GM10266 (cell line): ENCODE results near the gene L1CAM.
A peak's percentile ranks its signal among the peaks of the same experiment; 100 is the strongest.

Experiments used
- DNase-seq: peaks from one replicate; pipeline ENCODE4 v3.0.0; 2012; ENCODE audit errors: extremely low spot score
- TF ChIP-seq, protein P1 (sequence below): IDR thresholded peaks from 2 replicates; pipeline ENCODE4 v1.5.1; 2012; ENCODE audit warnings: mild to moderate bottlenecking, low read depth; ENCODE audit not compliant: control insufficient read depth, insufficient read depth; ENCODE audit errors: missing control alignments

L1CAM gene

DNA sequence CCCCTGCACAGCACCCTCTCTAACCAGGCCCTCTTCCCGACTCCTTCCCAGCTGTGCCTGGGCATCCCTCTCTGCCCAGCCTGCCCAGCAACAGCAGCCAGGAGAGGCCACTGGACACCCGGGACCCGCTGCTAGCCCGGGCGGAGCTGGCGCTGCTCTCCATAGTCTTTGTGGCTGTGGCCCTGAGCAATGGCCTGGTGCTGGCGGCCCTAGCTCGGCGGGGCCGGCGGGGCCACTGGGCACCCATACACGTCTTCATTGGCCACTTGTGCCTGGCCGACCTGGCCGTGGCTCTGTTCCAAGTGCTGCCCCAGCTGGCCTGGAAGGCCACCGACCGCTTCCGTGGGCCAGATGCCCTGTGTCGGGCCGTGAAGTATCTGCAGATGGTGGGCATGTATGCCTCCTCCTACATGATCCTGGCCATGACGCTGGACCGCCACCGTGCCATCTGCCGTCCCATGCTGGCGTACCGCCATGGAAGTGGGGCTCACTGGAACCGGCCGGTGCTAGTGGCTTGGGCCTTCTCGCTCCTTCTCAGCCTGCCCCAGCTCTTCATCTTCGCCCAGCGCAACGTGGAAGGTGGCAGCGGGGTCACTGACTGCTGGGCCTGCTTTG lies 19.6 kb upstream of the L1CAM start:
- TF ChIP-seq, protein P1, sequence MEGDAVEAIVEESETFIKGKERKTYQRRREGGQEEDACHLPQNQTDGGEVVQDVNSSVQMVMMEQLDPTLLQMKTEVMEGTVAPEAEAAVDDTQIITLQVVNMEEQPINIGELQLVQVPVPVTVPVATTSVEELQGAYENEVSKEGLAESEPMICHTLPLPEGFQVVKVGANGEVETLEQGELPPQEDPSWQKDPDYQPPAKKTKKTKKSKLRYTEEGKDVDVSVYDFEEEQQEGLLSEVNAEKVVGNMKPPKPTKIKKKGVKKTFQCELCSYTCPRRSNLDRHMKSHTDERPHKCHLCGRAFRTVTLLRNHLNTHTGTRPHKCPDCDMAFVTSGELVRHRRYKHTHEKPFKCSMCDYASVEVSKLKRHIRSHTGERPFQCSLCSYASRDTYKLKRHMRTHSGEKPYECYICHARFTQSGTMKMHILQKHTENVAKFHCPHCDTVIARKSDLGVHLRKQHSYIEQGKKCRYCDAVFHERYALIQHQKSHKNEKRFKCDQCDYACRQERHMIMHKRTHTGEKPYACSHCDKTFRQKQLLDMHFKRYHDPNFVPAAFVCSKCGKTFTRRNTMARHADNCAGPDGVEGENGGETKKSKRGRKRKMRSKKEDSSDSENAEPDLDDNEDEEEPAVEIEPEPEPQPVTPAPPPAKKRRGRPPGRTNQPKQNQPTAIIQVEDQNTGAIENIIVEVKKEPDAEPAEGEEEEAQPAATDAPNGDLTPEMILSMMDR, result no peak
- no peak for DNase-seq

DNA sequence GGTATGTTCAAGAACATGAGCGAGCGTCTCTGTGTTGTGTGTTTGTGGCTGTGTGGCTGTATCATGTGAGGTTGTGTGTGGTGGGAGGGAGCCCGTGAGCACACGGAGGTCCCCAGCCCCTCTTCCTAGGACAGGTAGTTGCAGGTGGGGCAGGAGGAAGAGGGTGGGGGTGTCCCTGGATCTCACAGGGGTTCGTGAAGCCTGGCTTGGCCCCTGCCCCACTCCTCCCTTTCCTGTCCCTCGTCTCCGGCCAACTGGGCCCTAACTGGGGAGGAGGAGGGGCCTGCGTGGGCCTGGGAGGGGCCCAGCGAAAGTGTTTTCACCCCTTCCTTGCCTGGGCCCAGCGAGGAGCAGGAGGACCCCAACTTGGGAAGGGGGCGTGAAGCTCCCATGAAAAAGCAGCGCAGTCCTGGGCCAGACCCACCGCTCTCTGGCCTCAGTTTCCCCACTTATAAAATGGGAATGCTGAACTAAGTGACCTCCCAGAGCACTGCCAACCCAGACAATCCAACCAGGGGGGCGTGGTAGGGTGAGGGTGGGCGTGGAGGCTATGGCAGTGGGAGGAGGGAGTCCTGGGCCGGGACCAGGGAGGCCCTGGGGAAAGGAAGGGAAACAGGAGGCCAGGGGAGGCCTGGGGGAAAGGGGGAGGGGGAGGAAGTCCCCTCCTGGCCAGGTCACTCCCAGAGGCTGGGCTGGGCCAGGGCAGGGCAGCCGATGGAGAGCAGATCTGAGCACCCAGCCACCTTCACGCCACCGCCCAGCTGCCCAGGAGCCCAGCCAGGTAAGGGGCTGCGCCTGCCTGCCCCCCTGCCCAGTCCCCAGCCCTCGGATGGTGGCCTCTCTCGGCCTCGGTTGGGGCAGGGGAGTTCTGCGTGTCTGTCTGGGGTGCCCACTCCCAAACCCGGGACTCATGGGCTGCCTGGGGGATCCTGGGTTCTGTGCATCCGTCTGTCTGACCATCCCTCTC lies 18.3 kb upstream of the L1CAM start, which contains the start of gene AVPR2:
TSS of gene AVPR2 (plus strand) at position 683 of the 967 bp plus-strand sequence. CDS start 473 bp downstream, outside the sequence.
- TF ChIP-seq, protein P1, result no peak
- DNase-seq, result no peak

DNA sequence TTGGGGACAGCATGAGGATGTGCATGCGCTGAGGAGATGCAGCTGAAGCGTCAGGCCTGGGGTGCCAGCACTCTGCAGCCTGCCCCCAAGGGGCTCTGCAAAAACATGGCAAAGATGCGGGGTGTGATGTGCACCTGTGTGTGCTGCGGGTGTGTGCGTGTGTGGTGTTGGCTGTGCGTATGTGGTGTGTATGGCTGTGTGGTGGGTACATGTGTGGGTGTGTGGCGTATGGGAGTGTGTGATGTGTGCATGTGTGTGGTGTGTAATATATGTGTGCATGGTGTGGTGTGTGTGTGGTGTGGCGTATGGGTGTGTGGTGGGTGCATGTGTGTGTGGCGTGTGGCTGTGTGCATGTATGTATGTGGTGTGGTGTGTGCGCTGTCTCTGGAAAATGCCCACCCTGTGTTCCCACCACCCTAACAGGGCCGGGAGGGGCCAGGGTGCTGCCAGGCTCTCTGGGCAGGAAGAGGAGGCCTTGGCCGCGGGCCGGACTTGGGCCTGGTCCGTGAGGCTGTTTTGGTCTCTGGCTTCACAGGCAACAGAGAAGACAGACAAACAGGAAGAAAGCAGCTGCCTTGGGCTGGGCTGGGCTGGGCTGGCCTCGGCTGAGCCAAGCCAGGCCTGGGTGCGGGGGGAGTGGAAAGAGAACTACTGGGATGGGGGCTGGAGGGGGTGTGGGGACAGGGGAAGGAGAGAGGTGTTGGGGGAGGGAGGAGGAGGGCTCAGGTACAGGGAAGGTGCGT lies 17.4 kb upstream of the L1CAM start:
- DNase-seq, result no peak
- TF ChIP-seq, protein P1, result no peak

DNA sequence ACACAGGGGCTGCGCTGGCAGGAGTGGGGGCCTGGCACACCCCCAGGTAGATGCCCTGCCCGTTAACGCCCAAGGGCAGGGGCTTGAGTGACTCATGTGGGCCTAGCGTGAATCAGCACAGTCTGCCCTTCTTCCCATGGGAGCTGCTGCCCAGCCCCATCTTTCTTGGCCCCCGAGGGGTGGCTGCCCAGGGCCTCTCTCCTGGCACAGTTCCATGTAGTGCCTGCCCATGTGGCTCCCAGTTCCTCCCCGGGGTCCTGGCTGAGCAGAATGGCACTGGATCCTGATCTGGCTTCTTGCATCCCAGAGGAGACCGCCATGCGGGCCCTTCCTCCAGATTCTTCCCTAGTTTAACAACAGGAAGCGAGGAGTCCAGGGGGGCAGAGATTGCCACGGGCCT lies 16.4 kb upstream of the L1CAM start:
- DNase-seq, result no peak
- TF ChIP-seq, protein P1, result no peak

DNA sequence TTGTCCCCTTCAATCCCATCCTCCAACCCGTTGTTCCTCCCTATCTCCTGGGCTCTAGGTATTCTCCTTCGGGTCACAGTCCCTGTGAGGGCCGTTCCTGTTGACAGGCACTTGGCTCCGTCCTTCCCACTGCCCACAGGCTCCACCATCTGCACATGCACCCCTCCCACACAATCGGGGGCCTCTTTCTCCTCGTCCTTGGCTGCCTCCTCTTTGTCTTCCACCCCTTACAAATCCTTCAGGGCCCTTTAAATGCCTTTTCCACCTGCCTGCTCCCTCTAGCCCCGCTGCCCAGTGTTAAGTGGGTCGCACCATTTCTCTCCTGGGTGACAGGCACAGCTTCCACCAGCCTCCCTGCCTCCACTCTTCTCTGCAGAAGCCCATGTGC lies 15.8 kb upstream of the L1CAM start:
- no peak for DNase-seq
- TF ChIP-seq, protein P1, result no peak

DNA sequence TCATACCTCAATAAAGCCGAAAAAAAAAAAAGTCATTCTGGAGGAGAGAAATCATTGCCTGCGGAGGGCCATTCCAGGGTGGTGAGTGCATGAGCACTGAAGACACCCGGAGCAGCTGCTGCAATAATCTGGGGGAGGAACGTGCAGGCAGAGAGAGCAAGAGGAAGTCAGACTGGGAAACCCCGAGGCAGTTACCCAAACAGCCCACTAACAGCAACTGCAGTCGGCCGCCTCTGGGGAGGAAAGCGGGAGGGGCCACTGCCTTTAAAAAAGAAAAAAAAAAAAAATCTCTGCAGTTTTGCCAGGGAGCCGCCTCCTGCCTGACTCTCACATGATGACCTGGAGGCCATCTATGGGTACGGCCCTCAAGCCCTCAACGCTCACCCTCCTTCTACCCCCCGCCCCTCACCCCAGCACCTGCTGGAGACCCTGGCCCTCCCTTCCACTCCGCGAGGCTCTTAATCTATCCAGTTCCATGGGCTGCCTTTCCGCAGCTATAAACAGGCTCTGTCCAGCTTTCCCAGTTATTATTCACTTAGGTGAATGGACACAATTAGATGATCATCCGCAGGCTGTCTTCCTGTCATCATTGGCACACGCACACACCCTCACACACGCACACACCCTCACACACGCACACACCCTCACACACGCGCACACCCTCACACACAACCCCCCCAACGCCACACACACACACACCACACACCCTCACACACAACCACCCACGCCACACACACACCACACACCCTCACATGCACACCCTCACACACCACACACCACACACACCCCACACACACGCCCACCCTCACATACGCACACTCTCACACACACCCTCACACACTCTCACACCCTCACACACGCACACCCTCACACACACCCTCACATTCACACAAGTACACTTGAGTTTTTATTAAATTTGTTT lies 15.1 kb upstream of the L1CAM start:
- DNase-seq, result peak; percentile 85
- TF ChIP-seq, protein P1, result no peak
